WTC11 (cell line): ENCODE data around the gene TAX1BP3. TPM values are rescaled to one million over a fixed set of nuclear protein-coding genes. Genes with fewer than 3 reads are reported as not detected.

Source experiments
- ATAC-seq: fragments of 200-7000 bp; cut with Tn5 transposase; 2 replicates; pipeline ENCODE4 v1.10.0; 2021; ENCODE audit warnings: mild to moderate bottlenecking, moderate library complexity
- CTCF ChIA-PET: fragments of 300-600 bp; sonication (Branson Sonifier 250); formaldehyde crosslinking; loops from one replicate; lab custom pipeline; 2021; ENCODE audit warnings: antibody characterized with exemption; lab: Charles Lee
- POLR2A ChIA-PET: fragments of 350-600 bp; sonication (Branson Sonifier 250); formaldehyde crosslinking; loops from one replicate; lab custom pipeline; 2021; ENCODE audit warnings: antibody characterized with exemption; lab: Charles Lee
- DNase-seq: peaks from one replicate; pipeline ENCODE4 v3.0.0; 2021; ENCODE audit warnings: low spot score
- H3K27ac Mint-ChIP-seq: 2 replicates; pipeline ENCODE4 v1.8.0; 2021; ENCODE audit warnings: mixed read lengths
- H3K27me3 Mint-ChIP-seq: 2 replicates; pipeline ENCODE4 v1.8.0; 2021; ENCODE audit warnings: low read depth, mild to moderate bottlenecking, moderate library complexity, mixed read lengths
- H3K36me3 Mint-ChIP-seq: 2 replicates; pipeline ENCODE4 v1.8.0; 2021; ENCODE audit warnings: mixed read lengths
- H3K4me1 Mint-ChIP-seq: 2 replicates; pipeline ENCODE4 v1.8.0; 2022; ENCODE audit warnings: mixed read lengths
- H3K4me3 Mint-ChIP-seq: 2 replicates; pipeline ENCODE4 v1.8.0; 2021; ENCODE audit warnings: mild to moderate bottlenecking, moderate library complexity, mixed read lengths
- H3K9me3 Mint-ChIP-seq: 2 replicates; pipeline ENCODE4 v1.8.0; 2021; ENCODE audit warnings: mixed read lengths
- ZNF317 ChIP-seq: sonication (generic); formaldehyde crosslinking; IDR thresholded peaks from 2 replicates; pipeline ENCODE4 v1.8.1; 2023; ENCODE audit warnings: low read depth, mild to moderate bottlenecking, moderate library complexity, missing genetic modification reagents, borderline replicate concordance
- ZNF423 ChIP-seq: fragments of 250-450 bp; sonication (Bioruptor Pico); IDR thresholded peaks from 2 replicates; pipeline ENCODE4 v2.1.2; 2022; ENCODE audit warnings: mild to moderate bottlenecking, moderate library complexity
- total RNA-seq: library from RNA; stranded (reverse); gene quantifications from 3 replicates; pipeline ENCODE4 v1.2.3, GENCODE V29; 2021

The TAX1BP3 gene
- total RNA-seq, 1 experiment from 2014 or later = 76.2 TPM

GRCh38 chr17:3615160-3615870 is 53.1 kb downstream of the TAX1BP3 start:
- ATAC-seq = no peak
- Mint-ChIP-seq H3K4me3 (no peak overlapping the region), H3K4me1 (no peaks in the 10 kb centered on the region), H3K27me3 (no peaks in the 10 kb centered on the region), H3K9me3 (no peaks in the 10 kb centered on the region), H3K36me3 (peaks cover 73% of the 10 kb centered on the region), H3K27ac (no peak overlapping the region)
- no peak for DNase-seq
- CTCF ChIA-PET = no interaction called here
- TF ChIP-seq ZNF317 = no peak
- POLR2A ChIA-PET = interaction anchor here (0.7 kb wide), 1 partner anchor 41 kb away, joined by 5 read pairs; no protein-coding TSS in a partner anchor

GRCh38 chr17:3613124-3613523 is 55.3 kb downstream of the TAX1BP3 start:
- CTCF ChIA-PET = interaction anchor here (1.8 kb wide), 1 partner anchor 10 kb away, joined by 6 read pairs; no protein-coding TSS in a partner anchor
- H3K9me3 Mint-ChIP-seq = no peaks in the 10 kb centered on the region

More at GRCh38 chr17:3613124-3613523, 55.3 kb downstream of the TAX1BP3 start:
- Mint-ChIP-seq H3K36me3 (peaks cover 73% of the 10 kb centered on the region), H3K27me3 (no peaks in the 10 kb centered on the region)
- DNase-seq = no peak
- TF ChIP-seq ZNF423 (CRISPR knock-in tag) = no peak
- TF ChIP-seq, all 79 proteins: peak for 0
- H3K27ac Mint-ChIP-seq = no peak overlapping the region
- POLR2A ChIA-PET = no interaction called here
- no peaks in the 10 kb centered on the region for H3K4me1 Mint-ChIP-seq
- H3K4me3 Mint-ChIP-seq = no peak overlapping the region
- ATAC-seq = no peak

Other genes with a start within 250 kb of the TAX1BP3 start
- gene OR1E2, start 234.7 kb downstream of the TAX1BP3 start, total RNA-seq = not detected in 3 replicates
- not detected in 3 replicates for gene SPATA22, start 196.8 kb downstream of the TAX1BP3 start, total RNA-seq
- gene ASPA, start 192.6 kb downstream of the TAX1BP3 start, total RNA-seq = 0.04 TPM in 1 of 3 replicates, not detected in the others
- gene TRPV3, start 110.8 kb downstream of the TAX1BP3 start, total RNA-seq = 0.35 to 0.82 TPM (median 0.53 TPM) in 3 replicates
- gene TRPV1, start 59.2 kb downstream of the TAX1BP3 start, total RNA-seq = 4.4 to 6.1 TPM (median 4.7 TPM) in 3 replicates
- gene SHPK, start 32.3 kb downstream of the TAX1BP3 start, total RNA-seq = 29.0 to 29.3 TPM (median 29.2 TPM) in 3 replicates
- gene CTNS, start 31.8 kb downstream of the TAX1BP3 start, total RNA-seq = 10.7 to 11.9 TPM (median 11.8 TPM) in 3 replicates
- gene EMC6, start 234 bp upstream of the TAX1BP3 start, total RNA-seq = 81.2 to 89.7 TPM (median 86.0 TPM) in 3 replicates
- gene P2RX5, start 27.6 kb upstream of the TAX1BP3 start, total RNA-seq = 6.4 to 9.5 TPM (median 8.8 TPM) in 3 replicates
- gene HASPIN, start 55.3 kb upstream of the TAX1BP3 start, total RNA-seq = 30.0 to 30.8 TPM (median 30.4 TPM) in 3 replicates
- 18.6 to 21.3 TPM (median 19.5 TPM) in 3 replicates for gene ITGAE, start 132.6 kb upstream of the TAX1BP3 start, total RNA-seq
- 48.7 to 51.3 TPM (median 49.6 TPM) in 3 replicates for gene NCBP3, start 177.7 kb upstream of the TAX1BP3 start, total RNA-seq
- gene CAMKK1, start 224.5 kb upstream of the TAX1BP3 start, total RNA-seq = 8.0 to 9.6 TPM (median 8.7 TPM) in 3 replicates
- 0.07 TPM in 1 of 3 replicates, not detected in the others for gene P2RX1, start 247.9 kb upstream of the TAX1BP3 start, total RNA-seq